PC-9 (cell line): ENCODE results near the gene CHKA. TPM values are rescaled to one million over a fixed set of nuclear protein-coding genes. Genes with fewer than 3 reads are reported as not detected.

Experiments used
- BruUV-seq: library from RNA; stranded (reverse); fragments of 400-500 nt; replicated peaks from 2 replicates; lab custom pipeline; 2021; lab: Mats Ljungman, UMichigan
- CTCF ChIA-PET: fragments of 300-600 bp; sonication (Branson Sonifier 250); formaldehyde crosslinking; loops from one replicate; lab custom pipeline; 2022; ENCODE audit warnings: antibody characterized with exemption; lab: Charles Lee
- POLR2A ChIA-PET: fragments of 300-600 bp; sonication (Branson Sonifier 250); formaldehyde crosslinking; loops from one replicate; lab custom pipeline; 2022; ENCODE audit warnings: antibody characterized with exemption; ENCODE audit not compliant: unreplicated experiment; lab: Charles Lee
- DNase-seq, 2 experiments: peaks; one replicate each; pipeline versions ENCODE4 v3.0.0 to v3.0.0-alpha.2; 2015 to 2022; ENCODE audit warnings: mixed read lengths in 1 of 2
- H2AFZ ChIP-seq: fragments of 200-600 bp; sonication (generic); 2 replicates; pipeline ENCODE4 v1.8.1; 2017; ENCODE audit warnings: antibody characterized with exemption
- H3F3A ChIP-seq: fragments of 200-600 bp; sonication (generic); 2 replicates; pipeline ENCODE4 v1.8.1; 2017; ENCODE audit warnings: antibody characterized with exemption, mild to moderate bottlenecking, low read depth; ENCODE audit not compliant: insufficient read depth
- H3K27ac ChIP-seq: fragments of 200-600 bp; sonication (generic); 2 replicates; pipeline ENCODE4 v1.6.1; 2016; ENCODE audit warnings: mixed run types
- H3K27me3 ChIP-seq: fragments of 200-600 bp; sonication (generic); 2 replicates; pipeline ENCODE4 v1.6.1; 2016; ENCODE audit warnings: low read depth, mixed run types; ENCODE audit not compliant: insufficient read depth
- H3K36me3 ChIP-seq: fragments of 200-600 bp; sonication (generic); 2 replicates; pipeline ENCODE4 v1.6.1; 2016; ENCODE audit warnings: low read depth, mixed run types
- H3K4me1 ChIP-seq: fragments of 200-600 bp; sonication (generic); replicated peaks from 2 replicates; pipeline ENCODE4 v1.6.1; 2016; ENCODE audit warnings: mixed run types; ENCODE audit not compliant: insufficient read depth
- H3K4me2 ChIP-seq: fragments of 200-600 bp; sonication (generic); 2 replicates; pipeline ENCODE4 v1.6.1; 2017; ENCODE audit warnings: mixed run types
- H3K4me3 ChIP-seq: fragments of 200-600 bp; sonication (generic); 2 replicates; pipeline ENCODE4 v1.6.1; 2016; ENCODE audit warnings: mixed run types
- H3K79me2 ChIP-seq: fragments of 200-600 bp; sonication (generic); 2 replicates; pipeline ENCODE4 v1.6.1; 2017; ENCODE audit warnings: low read depth, mixed run types
- H3K9me2 ChIP-seq: fragments of 200-600 bp; sonication (generic); 2 replicates; pipeline ENCODE4 v1.8.1; 2017; ENCODE audit warnings: mild to moderate bottlenecking; ENCODE audit not compliant: insufficient read depth
- H3K9me3 ChIP-seq: fragments of 200-600 bp; sonication (generic); 2 replicates; pipeline ENCODE4 v1.8.1; 2016; ENCODE audit warnings: low read depth; ENCODE audit not compliant: insufficient read depth
- H4K20me1 ChIP-seq: fragments of 200-600 bp; sonication (generic); 2 replicates; pipeline ENCODE4 v1.8.1; 2017; ENCODE audit not compliant: insufficient read depth
- CTCF ChIP-seq: fragments of 200-600 bp; sonication (generic); conservative IDR thresholded peaks from 2 replicates; pipeline ENCODE4 v1.6.1; 2017; ENCODE audit warnings: mixed run types, antibody characterized with exemption, mild to moderate bottlenecking, moderate library complexity
- EZH2 ChIP-seq: fragments of 200-600 bp; sonication (generic); IDR thresholded peaks from 2 replicates; pipeline ENCODE4 v1.8.0; 2017; ENCODE audit warnings: antibody characterized with exemption, low read depth
- intact Hi-C: fragments of 100-400 bp; cut with micrococcal nuclease; formaldehyde crosslinking; loops from one replicate; pipeline ENCODE4 v1.10.0; 2022; ENCODE audit not compliant: unreplicated experiment
- total RNA-seq: library from RNA; stranded (reverse); gene quantifications from 2 replicates; pipeline ENCODE4 v1.2.3, GENCODE V29; 2021

Gene CHKA
- total RNA-seq, 1 experiment from 2014 or later = 90.5 TPM

GRCh38 chr11:68081691-68082090 is 39.5 kb downstream of the CHKA start:
- H3K27ac ChIP-seq = no peak overlapping the region
- intact Hi-C loops = no loop called here
- H3K79me2 ChIP-seq = peaks cover 91% of the 10 kb centered on the region
- POLR2A ChIA-PET = no interaction called here
- H3F3A ChIP-seq = peaks cover 75% of the 10 kb centered on the region
- DNase-seq = no peak
- TF ChIP-seq EZH2 = no peak
- no peak for TF ChIP-seq CTCF
- H3K9me2 ChIP-seq = no peaks in the 10 kb centered on the region
- no peaks in the 10 kb centered on the region for H3K27me3 ChIP-seq
- H2AFZ ChIP-seq = no peak overlapping the region
- BruUV-seq = no TSS peak
- H3K9me3 ChIP-seq = no peaks in the 10 kb centered on the region
- peaks cover 87% of the 10 kb centered on the region for H4K20me1 ChIP-seq
- H3K4me3 ChIP-seq = no peak overlapping the region
- no peak overlapping the region for H3K4me2 ChIP-seq
- H3K4me1 ChIP-seq = peaks cover 14% of the 10 kb centered on the region
- H3K36me3 ChIP-seq = peaks cover 24% of the 10 kb centered on the region
- CTCF ChIA-PET = no interaction called here

GRCh38 chr11:68080860-68081259 is 40.3 kb downstream of the CHKA start:
- Histone ChIP-seq H3K27me3 (no peaks in the 10 kb centered on the region), H3K4me1 (peaks cover 14% of the 10 kb centered on the region), H3K9me3 (no peaks in the 10 kb centered on the region), H3F3A (peaks cover 70% of the 10 kb centered on the region), H3K4me3 (no peak overlapping the region), H3K79me2 (peaks cover 91% of the 10 kb centered on the region), H2AFZ (no peak overlapping the region), H4K20me1 (peaks cover 87% of the 10 kb centered on the region), H3K36me3 (peaks cover 24% of the 10 kb centered on the region), H3K9me2 (no peaks in the 10 kb centered on the region), H3K4me2 (no peak overlapping the region), H3K27ac (no peak overlapping the region)
- POLR2A ChIA-PET = interaction anchor here (0.6 kb wide), 1 partner anchor 66 kb away, joined by 4 read pairs; no protein-coding TSS in a partner anchor
- BruUV-seq = no TSS peak
- TF ChIP-seq EZH2 = no peak
- TF ChIP-seq CTCF = no peak
- intact Hi-C loops = no loop called here
- CTCF ChIA-PET = no interaction called here
- DNase-seq = no peak

- Histone ChIP-seq H3K27ac (0 out of 2 replicates have a peak overlapping the region, but pooled peaks have one; percentile 1), H3K4me1 (peaks cover 14% of the 10 kb centered on the region), H3K9me2 (no peaks in the 10 kb centered on the region), H3K27me3 (no peaks in the 10 kb centered on the region), H2AFZ (no peak overlapping the region), H3K36me3 (peaks cover 45% of the 10 kb centered on the region), H3K4me2 (peak overlapping the region; percentile 17), H3K9me3 (no peaks in the 10 kb centered on the region), H4K20me1 (peaks cover 94% of the 10 kb centered on the region), H3F3A (peaks cover 68% of the 10 kb centered on the region), H3K79me2 (peaks cover 90% of the 10 kb centered on the region), H3K4me3 (no peak overlapping the region)
- intact Hi-C loops = loop anchor here (5.0 kb wide), 1 partner anchor 129 kb away; no protein-coding TSS in a partner anchor
- no peak; the same call in 1 of the 2 replicates for TF ChIP-seq CTCF
- TF ChIP-seq EZH2 = no peak
- POLR2A ChIA-PET = interaction anchor here (0.6 kb wide), 2 partner anchors 9 to 28 kb away, joined by 8 to 11 read pairs; no protein-coding TSS in a partner anchor
- BruUV-seq = no TSS peak
- CTCF ChIA-PET = no interaction called here
- DNase-seq = peak in 1 of 2 experiments; percentile 19
Observed at GRCh38 chr11:68077617-68078582, 43.3 kb downstream of the CHKA start.
